CD14-positive monocyte (primary cell): ENCODE data around the gene TNFAIP6. TPM values are rescaled to one million over a fixed set of nuclear protein-coding genes. Genes with fewer than 3 reads are reported as not detected.
"Not testable (repeated sequence)": the region's sequence is repeated elsewhere in the genome, so short reads cannot be mapped to it uniquely, and the experiment has no call there.

ENCODE experiments used
- DNase-seq, 3 donors: peaks; one replicate each; pipeline ENCODE4 v3.0.0-alpha.2; 2011 to 2022
- H2AFZ ChIP-seq: 2 replicates; pipeline ENCODE4 v1.6.0; 2012; ENCODE audit warnings: mild to moderate bottlenecking, low read depth, low read length, inconsistent platforms; ENCODE audit not compliant: insufficient read depth, poor library complexity, severe bottlenecking
- H3K27ac ChIP-seq, 2 donors: 1 replicate in 1 of 2; 2 replicates in 1 of 2; pipeline ENCODE4 v1.5.1; 2012 to 2013; ENCODE audit warnings: low read length in 2 of 2, control low read depth in 1 of 2, inconsistent platforms in 1 of 2, low read depth in 1 of 2, mild to moderate bottlenecking in 1 of 2
- H3K27me3 ChIP-seq, 2 donors: one replicate each; pipeline versions ENCODE4 v1.6.0 to v1.6.1; 2011 to 2013; ENCODE audit warnings: low read length in 2 of 2; ENCODE audit not compliant: control insufficient read depth in 2 of 2, insufficient read depth in 2 of 2
- H3K36me3 ChIP-seq, 2 donors: replicated peaks in 1 of 2; 1 replicate in 1 of 2; 2 replicates in 1 of 2; pipeline versions ENCODE4 v1.5.1 to v1.6.1; 2012 to 2013; ENCODE audit warnings: low read length in 2 of 2, control low read depth in 1 of 2, inconsistent platforms in 1 of 2, mild to moderate bottlenecking in 1 of 2; ENCODE audit not compliant: insufficient read depth in 2 of 2, control insufficient read depth in 1 of 2
- H3K4me1 ChIP-seq, 2 donors: 1 replicate in 1 of 2; 2 replicates in 1 of 2; pipeline versions ENCODE4 v1.5.1 to v1.6.1; 2012 to 2013; ENCODE audit warnings: low read length in 2 of 2, control low read depth in 1 of 2, inconsistent platforms in 1 of 2, mild to moderate bottlenecking in 1 of 2, moderate library complexity in 1 of 2; ENCODE audit not compliant: insufficient read depth in 2 of 2, control insufficient read depth in 1 of 2
- H3K4me2 ChIP-seq: replicated peaks from 2 replicates; pipeline ENCODE3; 2012; ENCODE audit warnings: low read length, moderate library complexity, mild to moderate bottlenecking; ENCODE audit not compliant: poor library complexity, severe bottlenecking; ENCODE audit errors: extremely low read depth
- H3K4me3 ChIP-seq, 3 experiments: fragments of 200-600 bp in 1 of 3; sonication (generic) in 1 of 3; replicated peaks in 1 of 3; 1 replicate in 2 of 3; 2 replicates in 1 of 3; pipeline ENCODE4 v1.5.1; 2011 to 2013; ENCODE audit warnings: low read length in 3 of 3, mild to moderate bottlenecking in 3 of 3, control low read depth in 2 of 3, low read depth in 2 of 3, inconsistent platforms in 1 of 3, moderate library complexity in 1 of 3
- H3K79me2 ChIP-seq: 2 replicates; pipeline ENCODE4 v1.6.0; 2012; ENCODE audit warnings: mild to moderate bottlenecking, control low read depth, inconsistent platforms, low read length, moderate library complexity; ENCODE audit not compliant: insufficient read depth
- H3K9ac ChIP-seq: 2 replicates; pipeline ENCODE4 v1.6.0; 2017; ENCODE audit warnings: low read length, mild to moderate bottlenecking; ENCODE audit not compliant: insufficient read depth, poor library complexity, severe bottlenecking
- H3K9me3 ChIP-seq, 2 donors: replicated peaks in 1 of 2; 1 replicate in 1 of 2; 2 replicates in 1 of 2; pipeline versions ENCODE4 v1.5.1 to v1.6.1; 2012 to 2013; ENCODE audit warnings: low read length in 2 of 2, control low read depth in 1 of 2; ENCODE audit not compliant: control insufficient read depth in 1 of 2, insufficient read depth in 1 of 2
- H4K20me1 ChIP-seq: 2 replicates; pipeline ENCODE4 v1.6.0; 2012; ENCODE audit warnings: mild to moderate bottlenecking, low read length, control low read depth, moderate library complexity; ENCODE audit not compliant: insufficient read depth
- H3K27ac Mint-ChIP-seq, 7 donors: one replicate each; pipeline ENCODE4 v1.8.0; 2020; ENCODE audit warnings: mild to moderate bottlenecking in 7 of 7, mixed read lengths in 7 of 7, moderate library complexity in 6 of 7, inconsistent platforms in 2 of 7
- H3K27me3 Mint-ChIP-seq, 3 donors: one replicate each; pipeline ENCODE4 v1.8.0; 2021 to 2022; ENCODE audit warnings: low read depth in 3 of 3, mild to moderate bottlenecking in 3 of 3, mixed read lengths in 3 of 3, moderate library complexity in 3 of 3, inconsistent platforms in 1 of 3
- H3K36me3 Mint-ChIP-seq, 2 donors: one replicate each; pipeline ENCODE4 v1.8.0; 2020; ENCODE audit warnings: mixed read lengths in 2 of 2, inconsistent platforms in 1 of 2, mild to moderate bottlenecking in 1 of 2
- H3K4me1 Mint-ChIP-seq: one replicate; pipeline ENCODE4 v1.8.0; 2020; ENCODE audit warnings: mild to moderate bottlenecking, mixed read lengths
- H3K4me3 Mint-ChIP-seq, 2 donors: one replicate each; pipeline ENCODE4 v1.8.0; 2020; ENCODE audit warnings: mild to moderate bottlenecking in 2 of 2, mixed read lengths in 2 of 2, moderate library complexity in 1 of 2
- H3K9me3 Mint-ChIP-seq, 7 donors: one replicate each; pipeline ENCODE4 v1.8.0; 2020 to 2022; ENCODE audit warnings: mixed read lengths in 7 of 7, mild to moderate bottlenecking in 6 of 7, moderate library complexity in 6 of 7, inconsistent platforms in 2 of 7
- WGBS: methylation state at CpG from one replicate; pipeline ENCODE4 v1.1.5; 2013; ENCODE audit warnings: missing lambda C conversion rate; ENCODE audit not compliant: insufficient coverage; 5-methylcytosine and 5-hydroxymethylcytosine counted together
- intact Hi-C, 2 donors: fragments of 100-400 bp; cut with micrococcal nuclease; formaldehyde crosslinking; loops; one replicate each; pipeline versions ENCODE4 v1.15.0 to v1.15.1; 2023
- polyA plus RNA-seq, 3 donors: library from polyadenylated mRNA; depleted of rRNA in 1 of 3; unstranded in 2 of 3; stranded (reverse) in 1 of 3; fragments of 300-500 nt in 2 of 3; fragments of >200 nt in 1 of 3; fragmentation: Illumina TruSeq in 2 of 3; gene quantifications; 1 replicate in 2 of 3; 2 replicates in 1 of 3; pipeline ENCODE4 v1.2.3, GENCODE V29; 2012 to 2021
- TF ChIP-seq, protein P1 (sequence below): fragments of 200-600 bp; IDR thresholded peaks from one replicate; pipeline ENCODE4 v1.8.0; 2022; ENCODE audit warnings: antibody characterized with exemption, mild to moderate bottlenecking

The TNFAIP6 gene
- polyA plus RNA-seq, 3 donors, result 2.6 to 8.2 (median 3.5) TPM

GRCh38 chr2:151338115-151338514, 19.3 kb upstream of the TNFAIP6 start:
- H3K36me3 ChIP-seq, result no peaks in the 10 kb centered on the region
- H3K4me1 ChIP-seq, result peaks cover 23 to 48% of the 10 kb centered on the region in 2 donors
- Mint-ChIP-seq H3K27ac (peak overlapping the region; percentile 48 to 87 (median 81)), H3K4me3 (no peak overlapping the region), H3K4me1 (peaks cover 45% of the 10 kb centered on the region), H3K36me3 (peaks cover 0 to 3% of the 10 kb centered on the region in 2 donors), H3K27me3 (no peaks in the 10 kb centered on the region), H3K9me3 (peaks cover 2 to 18% (median 13%) of the 10 kb centered on the region in 7 donors)
- H4K20me1 ChIP-seq, result no peaks in the 10 kb centered on the region
- no peak overlapping the region for H3K4me3 ChIP-seq
- intact Hi-C loops, result loop anchor here in 1 of 2 donors (10.0 kb wide), 1 partner anchor 997 kb away; the partner anchor contains the start of gene FMNL2
- peaks cover 0 to 5% of the 10 kb centered on the region in 2 donors for H3K9me3 ChIP-seq
- H3K79me2 ChIP-seq, result no peaks in the 10 kb centered on the region
- H3K27me3 ChIP-seq, result no peaks in the 10 kb centered on the region
- DNase-seq, result peak in 1 of 3 donors; percentile 30
- WGBS, result no CpG with 5 or more reads among the region's 3 CpGs
- H2AFZ ChIP-seq, result no peak overlapping the region
- TF ChIP-seq, protein P1, sequence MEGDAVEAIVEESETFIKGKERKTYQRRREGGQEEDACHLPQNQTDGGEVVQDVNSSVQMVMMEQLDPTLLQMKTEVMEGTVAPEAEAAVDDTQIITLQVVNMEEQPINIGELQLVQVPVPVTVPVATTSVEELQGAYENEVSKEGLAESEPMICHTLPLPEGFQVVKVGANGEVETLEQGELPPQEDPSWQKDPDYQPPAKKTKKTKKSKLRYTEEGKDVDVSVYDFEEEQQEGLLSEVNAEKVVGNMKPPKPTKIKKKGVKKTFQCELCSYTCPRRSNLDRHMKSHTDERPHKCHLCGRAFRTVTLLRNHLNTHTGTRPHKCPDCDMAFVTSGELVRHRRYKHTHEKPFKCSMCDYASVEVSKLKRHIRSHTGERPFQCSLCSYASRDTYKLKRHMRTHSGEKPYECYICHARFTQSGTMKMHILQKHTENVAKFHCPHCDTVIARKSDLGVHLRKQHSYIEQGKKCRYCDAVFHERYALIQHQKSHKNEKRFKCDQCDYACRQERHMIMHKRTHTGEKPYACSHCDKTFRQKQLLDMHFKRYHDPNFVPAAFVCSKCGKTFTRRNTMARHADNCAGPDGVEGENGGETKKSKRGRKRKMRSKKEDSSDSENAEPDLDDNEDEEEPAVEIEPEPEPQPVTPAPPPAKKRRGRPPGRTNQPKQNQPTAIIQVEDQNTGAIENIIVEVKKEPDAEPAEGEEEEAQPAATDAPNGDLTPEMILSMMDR, result no peak
- peak overlapping the region; percentile 1 for H3K4me2 ChIP-seq
- H3K9ac ChIP-seq, result no peak overlapping the region
- peak overlapping the region in 1 of 2 donors; percentile 26 for H3K27ac ChIP-seq

DNA sequence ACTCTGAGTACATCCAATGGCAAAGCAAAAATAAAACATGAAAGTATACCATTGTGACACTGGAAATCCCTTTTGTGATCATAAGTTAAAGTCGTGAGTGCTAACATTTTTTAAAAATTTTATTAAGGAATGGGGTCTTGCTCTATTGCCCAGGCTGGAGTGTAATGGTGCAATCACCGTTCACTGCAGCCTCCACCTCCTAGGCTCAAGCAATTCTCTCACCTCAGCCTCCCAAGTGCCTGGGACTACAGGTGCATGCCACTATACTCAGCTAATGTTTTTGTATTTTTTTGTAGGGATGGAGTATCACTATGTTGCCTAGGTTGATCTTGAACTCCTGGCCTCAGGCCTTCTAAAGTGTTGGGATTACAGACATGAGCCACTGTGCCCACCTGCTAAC, 14.3 kb upstream of the TNFAIP6 start:
- Histone ChIP-seq H3K4me1 (peaks cover 13 to 21% of the 10 kb centered on the region in 2 donors), H3K36me3 (no peaks in the 10 kb centered on the region), H3K79me2 (no peaks in the 10 kb centered on the region), H3K4me2 (no peak overlapping the region), H3K9me3 (peaks cover 0 to 5% of the 10 kb centered on the region in 2 donors), H3K27ac (no peak overlapping the region), H4K20me1 (no peaks in the 10 kb centered on the region), H3K4me3 (no peak overlapping the region), H3K9ac (no peak overlapping the region), H2AFZ (no peak overlapping the region), H3K27me3 (no peaks in the 10 kb centered on the region)
- Mint-ChIP-seq H3K9me3 (peaks cover 5 to 20% (median 13%) of the 10 kb centered on the region in 7 donors), H3K27me3 (no peaks in the 10 kb centered on the region), H3K36me3 (no peaks in the 10 kb centered on the region), H3K4me3 (no peak overlapping the region), H3K27ac (no peak overlapping the region), H3K4me1 (peaks cover 24% of the 10 kb centered on the region)
- WGBS, result no CpG with 5 or more reads among the region's 2 CpGs
- TF ChIP-seq, protein P1, result no peak
- intact Hi-C loops, result no loop called here
- no peak for DNase-seq

DNA sequence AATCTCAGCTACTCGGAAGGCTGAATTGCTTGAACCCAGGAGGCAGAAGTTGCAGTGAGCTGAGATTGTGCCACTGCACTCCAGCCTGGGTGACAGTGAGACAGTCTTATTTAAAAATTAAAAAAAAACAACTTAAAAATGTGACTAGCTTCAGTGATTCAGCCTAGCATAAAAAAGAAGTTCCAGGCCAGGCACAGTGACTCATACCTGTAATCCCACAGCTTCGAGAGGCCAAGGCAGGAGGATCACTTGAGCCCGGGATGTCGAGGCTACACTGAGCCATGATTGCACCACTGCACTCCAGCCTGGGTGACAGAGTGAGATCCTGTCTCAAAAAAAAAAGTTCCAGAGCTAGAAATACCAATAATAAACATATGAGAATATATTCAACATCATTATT, 13.2 kb upstream of the TNFAIP6 start:
- H2AFZ ChIP-seq, H3K27me3 Mint-ChIP-seq, H3K79me2 ChIP-seq, H3K36me3 ChIP-seq, H3K27ac Mint-ChIP-seq, intact Hi-C loops, H3K36me3 Mint-ChIP-seq, H3K9ac ChIP-seq, H3K4me3 ChIP-seq, H4K20me1 ChIP-seq, H3K27ac ChIP-seq, H3K4me2 ChIP-seq, H3K9me3 ChIP-seq, H3K4me3 Mint-ChIP-seq, H3K27me3 ChIP-seq: not testable (repeated sequence)
- peaks cover 5 to 20% (median 13%) of the 10 kb centered on the region in 7 donors for H3K9me3 Mint-ChIP-seq
- H3K4me1 Mint-ChIP-seq, result peaks cover 28% of the 10 kb centered on the region
- 70% methylated on average over 3 of the region's 4 CpGs for WGBS
- H3K4me1 ChIP-seq, result peaks cover 20 to 22% of the 10 kb centered on the region in 2 donors
- DNase-seq, result peak in 1 of 3 donors; percentile 37
